ELR (cell line): ENCODE results near the gene PLS3.
"Not testable (repeated sequence)": the region's sequence is repeated elsewhere in the genome, so short reads cannot be mapped to it uniquely, and the experiment has no call there.

ENCODE experiments used
- DNase-seq: peaks from one replicate; pipeline ENCODE4 v3.0.0-alpha.2; 2015; ENCODE audit warnings: low read depth

The PLS3 gene

GRCh38 chrX:115609621-115610020 lies 48.6 kb downstream of the PLS3 start:
- no peak for DNase-seq

- DNase-seq, result peak; percentile 90
Observed at GRCh38 chrX:115616943-115617563, 56.1 kb downstream of the PLS3 start.

GRCh38 chrX:115622534-115622933 lies 61.6 kb downstream of the PLS3 start:
- DNase-seq, result no peak

GRCh38 chrX:115624916-115625315 lies 63.9 kb downstream of the PLS3 start:
- no peak for DNase-seq

GRCh38 chrX:115625572-115626301 lies 64.8 kb downstream of the PLS3 start:
- no peak for DNase-seq

- DNase-seq, result no peak
Observed at GRCh38 chrX:115630204-115630603, 69.2 kb downstream of the PLS3 start.

- DNase-seq, result peak; percentile 59
Observed at GRCh38 chrX:115632455-115632854, 71.5 kb downstream of the PLS3 start.

GRCh38 chrX:115633397-115633796 lies 72.4 kb downstream of the PLS3 start:
- not testable (repeated sequence) for DNase-seq

GRCh38 chrX:115639334-115639880 lies 78.4 kb downstream of the PLS3 start:
- DNase-seq, result no peak

GRCh38 chrX:115642311-115642710 lies 81.3 kb downstream of the PLS3 start:
- no peak for DNase-seq

GRCh38 chrX:115642895-115643530 lies 82.0 kb downstream of the PLS3 start:
- DNase-seq, result peak; percentile 59

GRCh38 chrX:115644397-115644796 lies 83.4 kb downstream of the PLS3 start:
- DNase-seq, result not testable (repeated sequence)

- DNase-seq, result no peak
Observed at GRCh38 chrX:115649461-115650063, 88.6 kb downstream of the PLS3 start.

GRCh38 chrX:115650449-115650848 lies 89.5 kb downstream of the PLS3 start:
- DNase-seq, result no peak

GRCh38 chrX:115650916-115651315 lies 89.9 kb downstream of the PLS3 start:
- DNase-seq, result peak; percentile 48

GRCh38 chrX:115652221-115652620 lies 91.2 kb downstream of the PLS3 start:
- DNase-seq, result no peak

- DNase-seq, result no peak
Observed at GRCh38 chrX:115665122-115665521, 104.1 kb downstream of the PLS3 start.

GRCh38 chrX:115679460-115679859 lies 118.5 kb downstream of the PLS3 start:
- DNase-seq, result peak; percentile 49

GRCh38 chrX:115687595-115687994 lies 126.6 kb downstream of the PLS3 start:
- DNase-seq, result no peak

GRCh38 chrX:115689931-115690330 lies 129.0 kb downstream of the PLS3 start:
- DNase-seq, result peak; percentile 0

- DNase-seq, result peak; percentile 79
Observed at GRCh38 chrX:115690511-115691216, 129.7 kb downstream of the PLS3 start.

GRCh38 chrX:115693476-115693875 lies 132.5 kb downstream of the PLS3 start:
- DNase-seq, result no peak
